ENCODE measurements around the gene RGS11.
A peak's percentile ranks its signal among the peaks of the same experiment; 100 is the strongest.
"Not testable (repeated sequence)": the region's sequence is repeated elsewhere in the genome, so short reads cannot be mapped to it uniquely, and the experiment has no call there.

RGS11 gene

GRCh38 chr16:264440-264951, 11.2 kb downstream of the RGS11 start:
- no peak for DNase-seq

GRCh38 chr16:263944-264343, 11.8 kb downstream of the RGS11 start:
- DNase-seq: no peak

GRCh38 chr16:263182-263774, 12.5 kb downstream of the RGS11 start:
- no peak for DNase-seq

- no peak for DNase-seq
Observed at GRCh38 chr16:262121-262745, 13.5 kb downstream of the RGS11 start.

GRCh38 chr16:261031-261691, 14.6 kb downstream of the RGS11 start:
- DNase-seq: peak in 7 of 58 donors; percentile 12 to 52 (median 25)

GRCh38 chr16:260326-260725, 15.4 kb downstream of the RGS11 start:
- DNase-seq: no peak

- no peak for DNase-seq
Observed at GRCh38 chr16:259814-260253, 15.9 kb downstream of the RGS11 start.

- DNase-seq: no peak
Observed at GRCh38 chr16:259226-259625, 16.5 kb downstream of the RGS11 start.

- DNase-seq: not testable (repeated sequence)
Observed at GRCh38 chr16:258091-258490, 17.7 kb downstream of the RGS11 start.

- DNase-seq: no peak
Observed at GRCh38 chr16:255183-255582, 20.6 kb downstream of the RGS11 start.

GRCh38 chr16:254461-254860, 21.3 kb downstream of the RGS11 start:
- no peak for DNase-seq

GRCh38 chr16:253833-254232, 21.9 kb downstream of the RGS11 start:
- no peak for DNase-seq

GRCh38 chr16:252366-253337, 23.1 kb downstream of the RGS11 start:
- DNase-seq: no peak

GRCh38 chr16:249431-249830, 26.3 kb downstream of the RGS11 start:
- DNase-seq: no peak

GRCh38 chr16:247027-247426, 28.7 kb downstream of the RGS11 start:
- no peak for DNase-seq

- DNase-seq: no peak
Observed at GRCh38 chr16:245105-245504, 30.6 kb downstream of the RGS11 start.

- no peak for DNase-seq
Observed at GRCh38 chr16:243348-243747, 32.4 kb downstream of the RGS11 start.

- no peak for DNase-seq
Observed at GRCh38 chr16:242281-242680, 33.5 kb downstream of the RGS11 start.

GRCh38 chr16:240559-240958, 35.2 kb downstream of the RGS11 start:
- no peak for DNase-seq

GRCh38 chr16:239948-240277, 35.8 kb downstream of the RGS11 start:
- peak in 12 of 58 donors; percentile 8 to 47 (median 35) for DNase-seq
